GM19455 (cell line): ENCODE data around the gene MYRF.
A peak's percentile ranks its signal among the peaks of the same experiment; 100 is the strongest.

Experiments
- ATAC-seq: cut with Tn5 transposase; IDR thresholded peaks from one replicate; pipeline ENCODE4 v1.9.1; 2021; ENCODE audit not compliant: unreplicated experiment

Gene MYRF

DNA sequence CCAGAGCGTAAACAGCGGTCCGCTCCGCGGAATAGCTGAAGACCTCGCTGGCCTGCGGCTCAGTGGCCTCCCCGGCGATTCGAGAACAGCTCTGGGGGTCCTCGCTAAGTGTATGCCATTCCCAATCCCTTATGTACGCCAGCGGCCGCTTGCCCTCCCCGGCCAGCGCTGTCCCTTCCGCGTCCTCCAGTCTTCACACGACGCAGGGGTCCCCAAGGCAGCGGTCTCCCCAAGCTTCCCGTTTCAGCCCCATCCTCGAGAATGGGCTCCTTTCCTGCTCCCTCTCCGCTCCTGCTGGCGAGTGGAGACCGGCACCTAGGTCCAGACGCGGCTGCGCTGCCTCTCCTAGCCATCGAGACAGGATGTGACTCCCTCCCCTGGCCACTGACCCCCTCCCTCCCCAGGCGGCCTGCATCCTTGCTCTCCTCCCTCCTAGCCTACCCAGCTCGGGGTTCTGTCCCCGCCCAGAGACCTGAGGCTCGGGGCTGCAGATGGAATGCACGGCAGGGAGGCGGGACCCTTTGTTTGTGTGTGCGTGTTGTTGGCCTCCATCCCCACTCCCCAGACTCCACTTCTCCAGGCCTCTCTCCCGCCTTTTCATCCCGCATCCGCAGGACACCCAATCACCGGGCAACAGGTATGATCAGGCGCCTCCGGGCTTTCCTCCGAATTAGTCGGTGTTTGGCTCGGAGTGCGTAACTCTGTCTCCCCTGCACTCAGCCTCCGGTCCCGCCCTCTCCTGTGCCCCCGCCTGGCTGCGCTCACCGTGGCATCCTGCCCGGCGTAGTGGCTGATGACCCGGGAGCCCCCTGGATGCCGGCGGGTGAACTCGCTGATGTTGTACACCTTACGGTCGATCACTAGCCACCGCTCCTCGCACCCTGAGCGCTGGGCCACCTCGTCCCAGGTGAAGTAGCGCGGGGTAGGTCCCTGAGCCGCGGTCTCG, 63.6 kb downstream of the MYRF start:
- peak; percentile 32 for ATAC-seq

DNA sequence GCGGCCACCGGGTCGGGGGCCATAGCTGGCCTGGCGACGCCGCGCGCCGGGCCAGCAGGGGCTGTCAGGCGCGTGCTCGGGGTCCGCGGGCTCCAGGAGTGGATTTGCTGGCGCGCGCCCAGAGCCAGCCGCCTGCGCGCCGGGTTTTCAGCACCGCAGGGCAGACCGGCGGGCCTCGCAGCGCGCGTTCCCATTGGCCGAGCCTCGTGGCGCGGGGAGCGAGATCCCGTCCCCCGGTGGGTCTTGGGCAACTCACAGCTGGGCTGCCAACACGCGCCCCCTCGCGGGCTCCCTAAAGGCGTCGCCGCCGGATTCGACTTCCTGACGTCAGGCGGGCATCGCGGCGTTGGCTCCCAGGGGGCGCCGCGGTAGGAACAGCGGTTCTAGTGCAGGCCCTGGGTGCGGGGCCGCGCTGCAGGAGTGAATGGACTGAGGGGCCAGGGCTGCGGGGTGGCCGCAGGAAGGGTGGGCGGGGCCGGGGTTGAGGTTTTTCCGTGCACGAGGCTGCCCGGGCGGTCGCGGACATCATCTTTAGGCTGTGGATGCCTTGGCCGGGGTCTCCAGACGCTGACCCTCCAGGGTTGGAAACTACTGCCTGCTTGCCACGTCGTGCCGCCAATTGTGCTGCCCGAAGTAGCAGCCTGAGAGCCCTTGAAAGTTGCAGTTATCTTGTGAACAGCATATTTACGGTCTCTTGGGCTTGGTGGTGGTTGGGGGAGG, 64.5 kb downstream of the MYRF start, which contains the start of gene FADS1:
FADS1 (minus strand) TSS at position 268 of the 720 bp plus-strand sequence; CDS start at position 194, 74 bp downstream.
- peak; percentile 36 for ATAC-seq

- no peak for ATAC-seq
Measured at GRCh38 chr11:61817471-61818202, 65.2 kb downstream of the MYRF start.

DNA sequence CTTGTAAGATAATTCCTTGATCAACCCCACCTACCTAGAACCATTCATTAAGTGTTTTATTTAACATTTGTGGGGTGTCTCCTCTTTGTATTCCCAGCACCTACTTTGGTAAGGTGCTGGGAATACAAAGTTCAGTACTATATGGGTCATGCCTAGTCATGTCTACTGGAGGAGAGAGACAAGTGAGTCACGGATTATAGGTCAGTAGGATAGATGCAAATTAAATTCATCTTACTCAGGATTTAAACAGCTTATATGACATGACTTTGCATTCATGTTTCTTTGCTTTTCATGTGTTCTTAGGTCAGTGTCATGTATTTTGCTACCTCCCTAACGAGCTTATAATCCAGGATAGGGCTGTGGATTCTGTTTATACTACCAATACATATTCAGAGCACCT, 67.7 kb downstream of the MYRF start:
- no peak for ATAC-seq

GRCh38 chr11:61826930-61827570, 74.6 kb downstream of the MYRF start:
- peak; percentile 19 for ATAC-seq

DNA sequence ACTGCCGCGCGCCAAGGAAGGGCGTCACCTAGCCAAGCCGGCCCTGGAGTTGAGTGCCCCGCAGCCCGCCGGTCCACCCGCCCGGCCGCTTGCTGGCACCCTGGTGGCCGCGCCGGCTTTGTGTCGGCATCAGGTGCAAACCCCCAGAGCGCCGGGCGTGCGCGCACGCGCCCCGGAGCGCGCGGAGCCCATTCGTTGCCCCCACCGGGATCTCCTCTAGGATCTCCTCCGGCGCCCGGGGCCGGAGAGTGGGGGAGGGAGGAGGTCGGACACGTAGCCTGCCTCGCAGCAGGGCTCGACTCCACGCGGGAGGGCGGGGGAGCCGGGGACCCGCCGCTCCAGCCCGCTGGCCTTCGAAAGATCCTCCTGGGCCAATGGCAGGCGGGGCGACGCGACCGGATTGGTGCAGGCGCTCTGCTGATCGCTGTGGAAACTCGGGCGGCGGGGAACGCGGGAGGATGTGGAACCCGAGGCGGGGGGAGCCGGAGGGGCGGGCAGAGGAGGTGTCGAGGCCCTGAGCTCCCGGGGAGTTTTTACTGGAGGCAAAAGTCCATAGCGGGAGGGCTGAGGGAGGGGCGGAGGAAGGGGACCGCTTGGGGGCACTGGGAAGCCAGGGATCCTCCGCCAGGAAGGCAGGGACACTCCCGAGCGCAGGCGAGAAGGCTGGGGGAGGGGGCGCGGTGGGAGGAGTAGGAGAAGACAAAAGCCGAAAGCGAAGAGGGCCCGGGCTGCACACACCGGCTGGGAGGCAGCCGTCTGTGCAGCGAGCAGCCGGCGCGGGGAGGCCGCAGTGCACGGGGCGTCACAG, 75.3 kb downstream of the MYRF start, which contains the start of gene FADS2:
FADS2 (plus strand) TSS at position 730 of the 808 bp plus-strand sequence. CDS start 91 bp downstream, outside the sequence.
- peak; percentile 77 for ATAC-seq

- ATAC-seq, result no peak
Measured at GRCh38 chr11:61828379-61828628, 75.9 kb downstream of the MYRF start.

- no peak for ATAC-seq
Measured at GRCh38 chr11:61828629-61829407, 76.4 kb downstream of the MYRF start.

- ATAC-seq, result no peak
Measured at GRCh38 chr11:61829806-61830205, 77.4 kb downstream of the MYRF start.

DNA sequence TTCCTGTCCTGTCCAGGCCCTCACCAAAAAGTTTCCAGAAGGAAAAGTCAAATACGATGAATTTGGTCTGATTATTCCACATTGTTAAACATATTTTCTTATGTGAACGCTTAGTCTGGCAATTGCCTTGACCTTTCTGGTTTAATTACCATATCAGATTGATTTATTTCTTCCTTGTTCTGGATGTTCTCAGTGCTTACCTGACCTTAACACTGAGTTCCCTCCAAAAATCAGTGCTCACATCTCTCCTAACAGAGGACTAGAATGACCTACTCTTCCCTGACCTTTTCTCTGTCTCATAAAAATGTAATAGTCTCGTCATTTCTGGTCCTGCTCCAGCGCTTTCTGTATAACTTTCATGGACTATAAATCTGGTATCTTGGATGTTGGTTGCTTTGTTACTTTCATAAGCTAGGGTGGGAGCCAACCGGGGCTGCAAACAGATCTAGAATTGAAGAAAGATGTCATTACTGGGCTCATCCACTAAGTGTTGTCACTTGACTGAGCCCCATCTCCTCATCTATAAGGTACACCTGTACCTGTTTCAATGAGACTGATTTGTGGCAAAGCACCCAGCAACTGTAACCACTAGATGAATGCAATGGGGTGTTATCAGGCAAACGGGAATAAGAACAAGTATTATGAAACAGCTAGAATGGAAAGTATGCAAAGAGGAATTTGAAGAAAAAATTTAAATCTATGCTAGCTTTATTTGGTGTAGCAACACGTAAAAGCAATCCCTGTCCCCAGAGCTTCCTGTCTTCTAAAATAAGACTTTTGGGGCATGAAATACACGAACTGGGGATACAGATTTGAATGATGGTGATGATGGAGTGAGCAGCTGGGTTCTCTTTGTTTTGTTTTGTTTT, 78.0 kb downstream of the MYRF start:
- ATAC-seq, result no peak

- ATAC-seq, result no peak
Measured at GRCh38 chr11:61832207-61832606, 79.8 kb downstream of the MYRF start.

DNA sequence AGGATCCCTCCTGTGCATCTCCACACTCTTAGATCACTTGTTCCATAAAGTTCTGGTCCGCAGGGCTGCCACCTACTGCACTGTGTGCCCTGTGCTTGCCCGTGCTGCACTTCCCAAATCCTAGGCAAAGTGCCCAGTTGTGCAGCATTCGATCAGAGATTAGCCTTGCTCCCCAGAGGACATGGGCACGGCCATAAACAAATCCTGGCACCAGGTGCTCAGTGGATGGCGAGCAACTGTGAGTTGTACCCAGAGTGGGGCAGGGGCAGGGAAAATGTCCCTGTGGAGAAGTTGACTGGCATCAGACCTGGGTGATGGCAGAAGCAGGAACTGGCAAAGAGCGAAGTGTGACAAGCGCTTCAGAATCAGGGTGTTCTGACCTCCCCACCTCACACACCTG, 80.3 kb downstream of the MYRF start:
- ATAC-seq, result no peak

DNA sequence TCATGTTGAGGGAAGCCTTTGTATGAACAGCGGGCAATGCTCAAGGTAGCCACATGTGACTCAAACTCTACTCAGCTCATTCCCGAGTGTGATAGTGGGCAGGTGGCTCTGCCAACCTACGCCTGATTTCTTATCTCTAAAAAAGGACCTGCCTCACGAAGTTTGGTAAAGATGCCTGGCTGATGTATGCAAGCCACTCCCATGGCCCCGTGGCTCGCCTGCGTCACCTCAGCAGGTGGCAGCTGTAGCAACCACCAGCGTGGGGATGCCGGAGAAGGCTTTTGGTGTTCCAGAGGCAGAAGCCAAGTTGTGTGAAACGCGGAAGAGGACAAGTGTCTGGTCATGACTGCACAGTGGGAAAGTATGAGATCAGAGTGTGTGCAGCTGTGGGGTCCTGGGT, 81.0 kb downstream of the MYRF start:
- ATAC-seq, result no peak

- no peak for ATAC-seq
Measured at GRCh38 chr11:61833926-61834277, 81.5 kb downstream of the MYRF start.

DNA sequence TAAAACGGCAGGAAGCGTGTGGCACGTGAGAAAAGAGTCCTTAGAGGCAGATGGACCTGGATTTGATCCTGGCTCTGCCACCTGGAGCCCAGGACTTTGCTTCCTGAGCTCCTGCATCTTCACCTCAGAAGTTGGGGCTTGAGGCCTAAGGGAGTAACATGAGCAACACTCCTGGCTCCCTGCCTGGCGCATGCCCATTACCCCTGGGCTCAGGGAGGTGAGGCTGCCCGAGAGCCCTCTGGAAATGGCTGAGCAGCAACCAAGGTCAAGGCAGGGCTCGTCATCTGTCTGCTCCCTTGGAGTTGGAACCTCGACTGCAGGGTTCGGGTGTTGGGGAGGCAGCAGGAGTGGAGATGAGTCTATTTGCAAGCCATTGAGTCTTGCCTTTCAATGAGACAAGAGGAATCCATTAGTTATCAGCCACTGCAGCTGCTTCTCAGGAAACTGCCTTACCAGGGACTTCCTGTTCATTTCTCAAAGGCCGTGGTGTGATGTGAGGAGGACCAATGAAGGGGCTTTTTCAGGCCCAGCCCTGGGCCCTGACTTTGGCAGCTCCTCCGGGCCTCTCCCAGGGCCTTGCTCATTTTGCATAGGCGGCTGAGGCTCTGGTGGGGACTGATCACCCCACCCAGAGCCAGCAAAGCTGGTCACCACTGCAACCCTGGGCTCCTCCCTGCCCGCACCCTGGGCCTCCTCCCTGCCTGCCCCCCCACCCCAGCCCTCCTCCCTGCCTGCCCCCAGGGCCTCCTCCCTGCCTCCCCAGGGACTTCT, 82.0 kb downstream of the MYRF start:
- peak; percentile 84 for ATAC-seq

- no peak for ATAC-seq
Measured at GRCh38 chr11:61836193-61836592, 83.8 kb downstream of the MYRF start.

DNA sequence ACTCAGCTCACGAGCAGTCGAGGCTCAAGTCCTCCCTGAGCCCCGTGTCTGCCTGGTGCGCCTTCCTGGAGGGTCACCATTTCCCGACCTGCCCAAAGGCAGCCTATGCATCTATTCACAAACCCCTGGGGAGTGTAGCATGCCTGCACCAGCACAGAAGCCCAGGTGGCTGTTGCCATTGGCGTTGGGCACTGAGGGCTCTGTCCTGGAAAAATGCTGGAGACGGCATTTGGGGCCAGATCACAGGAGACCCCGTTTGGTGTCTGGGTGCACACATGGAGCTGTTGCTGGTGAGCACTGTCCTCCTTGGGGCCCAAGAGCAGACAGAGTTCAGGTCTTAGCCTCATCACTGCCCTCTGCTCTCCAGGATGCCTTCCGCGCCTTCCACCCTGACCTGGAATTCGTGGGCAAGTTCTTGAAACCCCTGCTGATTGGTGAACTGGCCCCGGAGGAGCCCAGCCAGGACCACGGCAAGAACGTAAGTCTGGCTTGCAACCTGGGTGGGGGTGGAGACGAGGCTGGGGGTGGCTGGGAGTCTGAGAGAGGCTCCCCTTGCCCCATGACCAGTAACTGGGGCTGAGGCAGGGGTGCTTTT, 85.1 kb downstream of the MYRF start:
- no peak for ATAC-seq
